Right lobe of liver (tissue), 6 donors: ENCODE measurements around the gene ARMH3. TPM values are rescaled to one million over a fixed set of nuclear protein-coding genes. Genes with fewer than 3 reads are reported as not detected.
"Not testable (repeated sequence)": the region's sequence is repeated elsewhere in the genome, so short reads cannot be mapped to it uniquely, and the experiment has no call there.

Experiments used
- ATAC-seq, 4 donors: fragments of 200-7000 bp; cut with Tn5 transposase; one replicate each; pipeline ENCODE4 v1.9.1; 2020; ENCODE audit warnings: mild to moderate bottlenecking in 4 of 4, moderate library complexity in 4 of 4
- DNase-seq, 3 donors: peaks; one replicate each; pipeline ENCODE4 v3.0.0-alpha.2; 2020
- H3K27ac ChIP-seq, 3 donors: fragments of 200-600 bp; one replicate each; pipeline ENCODE4 v1.8.0; 2022
- H3K27me3 ChIP-seq, 2 donors: fragments of 200-600 bp; one replicate each; pipeline ENCODE4 v1.8.0; 2022
- H3K36me3 ChIP-seq, 4 donors: fragments of 200-600 bp; sonication (generic) in 1 of 4; one replicate each; pipeline versions ENCODE4 v1.5.1 to v1.8.0; 2017 to 2022; ENCODE audit warnings: control low read depth in 1 of 4
- H3K4me1 ChIP-seq, 4 donors: fragments of 200-600 bp; sonication (generic) in 1 of 4; one replicate each; pipeline versions ENCODE4 v1.5.1 to v1.8.0; 2017 to 2022; ENCODE audit warnings: control low read depth in 1 of 4
- H3K4me3 ChIP-seq, 3 donors: fragments of 200-600 bp; one replicate each; pipeline ENCODE4 v1.8.0; 2022
- H3K9me3 ChIP-seq, 4 donors: fragments of 200-600 bp; sonication (generic) in 1 of 4; one replicate each; pipeline versions ENCODE4 v1.5.1 to v1.8.0; 2017 to 2022; ENCODE audit warnings: control low read depth in 1 of 4
- CTCF ChIP-seq, 4 donors: fragments of 200-600 bp in 3 of 4; fragments of 450-650 bp in 1 of 4; IDR thresholded peaks; one replicate each; pipeline versions ENCODE4 v1.5.1 to v1.8.0; 2016 to 2022; ENCODE audit warnings: antibody characterized with exemption in 4 of 4, mild to moderate bottlenecking in 2 of 4
- POLR2A ChIP-seq: fragments of 450-650 bp; IDR thresholded peaks from one replicate; pipeline ENCODE4 v1.6.1; 2017; ENCODE audit warnings: antibody characterized with exemption, mild to moderate bottlenecking
- WGBS: methylation state at CpG from one replicate; pipeline ENCODE4 v1.1.6; 2018; ENCODE audit warnings: low coverage, low lambda C conversion rate; ENCODE audit not compliant: insufficient coverage; ENCODE audit errors: missing lambda C conversion rate; 5-methylcytosine and 5-hydroxymethylcytosine counted together
- intact Hi-C, 2 donors: fragments of 100-400 bp; cut with DNase I; formaldehyde crosslinking; loops; one replicate each; pipeline versions ENCODE4 v1.11.2 to v1.14.1; 2022
- total RNA-seq, 6 experiments: library from RNA; depleted of rRNA in 2 of 6; stranded (reverse); fragments of >200 nt in 2 of 6; fragmentation: NEBNext Ultra II Directional in 3 of 6; extraction: Animal tissue kit (Norgen Biotek cat#: 25700) in 3 of 6; gene quantifications; one replicate each; pipeline versions ENCODE4 v1.1.0 to v1.2.4, GENCODE V29; 2016 to 2023
- donor health status: DM: no; HTN: yes; CAD: no.
- donor health status: DM: no; HTN: no; CAD: no.
- donor health status: DM: no; HTN: no; CAD: no.
- donor health status: DM: no; HTN: yes; CAD: no.
- donor health status: DM: no; HTN: yes; CAD: no.

ARMH3 gene
- total RNA-seq, 6 experiments from 2014 or later = 8.5 to 13.4 (median 11.6) TPM

- H3K36me3 ChIP-seq = peaks cover 4 to 49% (median 23%) of the 10 kb centered on the region in 4 donors
- no peaks in the 10 kb centered on the region for H3K9me3 ChIP-seq
- WGBS = 100% methylated on average over 3 of the region's 3 CpGs
- no peak for DNase-seq
- no peaks in the 10 kb centered on the region for H3K27me3 ChIP-seq
- intact Hi-C loops = no loop called here
- H3K4me3 ChIP-seq = no peak overlapping the region
- no peak overlapping the region for H3K27ac ChIP-seq
- no peak for ATAC-seq
- H3K4me1 ChIP-seq = no peaks in the 10 kb centered on the region
- TF ChIP-seq POLR2A = no peak
- no peak for TF ChIP-seq CTCF (IDR thresholded peaks at IDR 0.05)
Measured at GRCh38 chr10:101987136-101987535, 68.8 kb downstream of the ARMH3 start.

- intact Hi-C loops = no loop called here
- DNase-seq (peak; percentile 58 to 64 (median 62)), ATAC-seq (peak; percentile 68 to 94 (median 76))
- Histone ChIP-seq H3K9me3 (no peaks in the 10 kb centered on the region), H3K27me3 (no peaks in the 10 kb centered on the region), H3K36me3 (peaks cover 4 to 44% (median 20%) of the 10 kb centered on the region in 4 donors), H3K4me1 (no peaks in the 10 kb centered on the region), H3K4me3 (no peak overlapping the region), H3K27ac (no peak overlapping the region)
- WGBS = 41% methylated on average over 3 of the region's 3 CpGs
- no peak for TF ChIP-seq POLR2A
- TF ChIP-seq CTCF (IDR thresholded peaks at IDR 0.05) = no peak
Measured at GRCh38 chr10:101986624-101986971, 69.4 kb downstream of the ARMH3 start.

- H3K4me1 ChIP-seq, H3K36me3 ChIP-seq, DNase-seq, H3K27me3 ChIP-seq, ATAC-seq, intact Hi-C loops, H3K27ac ChIP-seq, H3K4me3 ChIP-seq, H3K9me3 ChIP-seq: not testable (repeated sequence)
- WGBS = 94% methylated on average over 2 of the region's 2 CpGs
Measured at GRCh38 chr10:101980677-101981076, 75.3 kb downstream of the ARMH3 start.

GRCh38 chr10:101974091-101974971 lies 81.6 kb downstream of the ARMH3 start:
- H3K27ac ChIP-seq = peak overlapping the region in 2 of 3 donors; percentile 4 to 41
- H3K4me1 ChIP-seq = no peaks in the 10 kb centered on the region
- H3K9me3 ChIP-seq = no peaks in the 10 kb centered on the region
- no peak overlapping the region for H3K4me3 ChIP-seq
- peak; percentile 12 to 63 (median 54) for ATAC-seq
- no peak for DNase-seq
- TF ChIP-seq CTCF (IDR thresholded peaks at IDR 0.05) = no peak
- TF ChIP-seq POLR2A = no peak
- peaks cover 0 to 13% (median 4%) of the 10 kb centered on the region in 4 donors for H3K36me3 ChIP-seq
- WGBS = 73% methylated on average over 6 of the region's 6 CpGs
- intact Hi-C loops = no loop called here
- H3K27me3 ChIP-seq = no peaks in the 10 kb centered on the region

- TF ChIP-seq CTCF (IDR thresholded peaks at IDR 0.05) (no peak), POLR2A (no peak)
- DNase-seq = no peak
- 68% methylated on average over 7 of the region's 9 CpGs for WGBS
- Histone ChIP-seq H3K4me3 (no peak overlapping the region), H3K36me3 (peaks cover 0 to 13% (median 4%) of the 10 kb centered on the region in 4 donors), H3K9me3 (no peaks in the 10 kb centered on the region), H3K27ac (no peak overlapping the region), H3K4me1 (no peaks in the 10 kb centered on the region), H3K27me3 (no peaks in the 10 kb centered on the region)
- ATAC-seq = no peak
- intact Hi-C loops = no loop called here
Measured at GRCh38 chr10:101972761-101973160, 83.2 kb downstream of the ARMH3 start.
